PC-3 (cell line): ENCODE results near the gene CES4A. TPM values are rescaled to one million over a fixed set of nuclear protein-coding genes. Genes with fewer than 3 reads are reported as not detected.

Source experiments
- ATAC-seq: fragments of 200-7000 bp; cut with Tn5 transposase; 2 replicates; pipeline ENCODE4 v1.9.1; 2020; ENCODE audit warnings: mild to moderate bottlenecking, moderate library complexity
- BruUV-seq: library from RNA; stranded (reverse); fragments of 400-500 nt; replicated peaks from 2 replicates; lab custom pipeline; 2021; lab: Mats Ljungman, UMichigan
- CTCF ChIA-PET: fragments of 300-600 bp; sonication (Branson Sonifier 250); formaldehyde crosslinking; loops from one replicate; lab custom pipeline; 2022; ENCODE audit warnings: antibody characterized with exemption; lab: Charles Lee
- POLR2A ChIA-PET: fragments of 300-600 bp; sonication (Branson Sonifier 250); formaldehyde crosslinking; loops from one replicate; lab custom pipeline; 2022; ENCODE audit warnings: antibody characterized with exemption; ENCODE audit not compliant: unreplicated experiment; lab: Charles Lee
- DNase-seq: peaks from one replicate; pipeline ENCODE4 v3.0.0-alpha.2; 2015
- H2AFZ ChIP-seq: fragments of 300-600 bp; sonication (generic); 2 replicates; pipeline ENCODE4 v1.6.0; 2016; ENCODE audit warnings: antibody characterized with exemption, low read length
- H3F3A ChIP-seq: fragments of 300-600 bp; sonication (generic); one replicate; pipeline ENCODE4 v1.6.0; 2017; ENCODE audit warnings: antibody characterized with exemption, low read length, control low read depth, mild to moderate bottlenecking; ENCODE audit not compliant: unreplicated experiment
- H3K27ac ChIP-seq: fragments of 300-600 bp; sonication (generic); 2 replicates; pipeline ENCODE4 v1.5.1; 2016; ENCODE audit warnings: mild to moderate bottlenecking, low read length
- H3K27me3 ChIP-seq: fragments of 300-600 bp; sonication (generic); 2 replicates; pipeline ENCODE4 v1.6.1; 2016; ENCODE audit warnings: low read length, mixed read lengths
- H3K36me3 ChIP-seq: fragments of 300-600 bp; sonication (generic); 2 replicates; pipeline ENCODE4 v1.6.1; 2016; ENCODE audit warnings: low read depth, mixed run types, low read length, mixed read lengths
- H3K4me1 ChIP-seq: fragments of 300-600 bp; sonication (generic); 2 replicates; pipeline ENCODE4 v1.5.1; 2016; ENCODE audit warnings: low read length; ENCODE audit not compliant: insufficient read depth
- H3K4me2 ChIP-seq: fragments of 300-600 bp; sonication (generic); 2 replicates; pipeline ENCODE4 v1.6.0; 2016; ENCODE audit warnings: low read length
- H3K4me3 ChIP-seq: fragments of 300-600 bp; sonication (generic); 2 replicates; pipeline ENCODE4 v1.5.1; 2016; ENCODE audit warnings: mild to moderate bottlenecking, low read length, mixed read lengths
- H3K79me2 ChIP-seq: fragments of 300-600 bp; sonication (generic); 2 replicates; pipeline ENCODE4 v1.6.1; 2017; ENCODE audit warnings: low read length, mixed read lengths
- H3K9ac ChIP-seq: fragments of 300-600 bp; sonication (generic); 2 replicates; pipeline ENCODE4 v1.6.0; 2016; ENCODE audit warnings: mild to moderate bottlenecking, low read length
- H3K9me2 ChIP-seq: fragments of 300-600 bp; sonication (generic); replicated peaks from 2 replicates; pipeline ENCODE4 v1.6.1; 2016; ENCODE audit warnings: mixed run types, low read length, mixed read lengths
- H3K9me3 ChIP-seq: fragments of 300-600 bp; sonication (generic); 2 replicates; pipeline ENCODE4 v1.6.1; 2016; ENCODE audit warnings: low read length, mixed read lengths
- H4K20me1 ChIP-seq: fragments of 300-600 bp; sonication (generic); 2 replicates; pipeline ENCODE4 v1.6.1; 2016; ENCODE audit warnings: low read length, mixed read lengths
- EZH2 ChIP-seq: fragments of 300-600 bp; sonication (generic); IDR thresholded peaks from one replicate; pipeline ENCODE4 v1.6.1; 2017; ENCODE audit warnings: antibody characterized with exemption, mild to moderate bottlenecking, low read length; ENCODE audit not compliant: unreplicated experiment
- EZH2phosphoT487 ChIP-seq: fragments of 300-600 bp; sonication (generic); IDR thresholded peaks from 2 replicates; pipeline ENCODE4 v1.6.1; 2018; ENCODE audit warnings: mild to moderate bottlenecking, antibody characterized with exemption, low read length, borderline replicate concordance
- intact Hi-C: fragments of 100-400 bp; cut with micrococcal nuclease; formaldehyde crosslinking; loops from 2 replicates; pipeline ENCODE4 v1.9.0; 2023
- total RNA-seq: library from RNA; depleted of rRNA; stranded (reverse); fragments of >200 nt; gene quantifications from 2 replicates; pipeline ENCODE4 v1.2.3, GENCODE V29; 2014
- TF ChIP-seq, protein P1 (sequence below): fragments of 300-600 bp; sonication (generic); conservative IDR thresholded peaks from 2 replicates; pipeline ENCODE4 v1.5.1; 2017; ENCODE audit warnings: antibody characterized with exemption, low read depth, mild to moderate bottlenecking, low read length

The CES4A gene
- total RNA-seq, 1 experiment from 2014 or later = 2.6 TPM

GRCh38 chr16:66979011-66979717 lies 9.2 kb upstream of the CES4A start:
- no peak for TF ChIP-seq EZH2
- TF ChIP-seq EZH2phosphoT487 = no peak
- TF ChIP-seq, protein P1, sequence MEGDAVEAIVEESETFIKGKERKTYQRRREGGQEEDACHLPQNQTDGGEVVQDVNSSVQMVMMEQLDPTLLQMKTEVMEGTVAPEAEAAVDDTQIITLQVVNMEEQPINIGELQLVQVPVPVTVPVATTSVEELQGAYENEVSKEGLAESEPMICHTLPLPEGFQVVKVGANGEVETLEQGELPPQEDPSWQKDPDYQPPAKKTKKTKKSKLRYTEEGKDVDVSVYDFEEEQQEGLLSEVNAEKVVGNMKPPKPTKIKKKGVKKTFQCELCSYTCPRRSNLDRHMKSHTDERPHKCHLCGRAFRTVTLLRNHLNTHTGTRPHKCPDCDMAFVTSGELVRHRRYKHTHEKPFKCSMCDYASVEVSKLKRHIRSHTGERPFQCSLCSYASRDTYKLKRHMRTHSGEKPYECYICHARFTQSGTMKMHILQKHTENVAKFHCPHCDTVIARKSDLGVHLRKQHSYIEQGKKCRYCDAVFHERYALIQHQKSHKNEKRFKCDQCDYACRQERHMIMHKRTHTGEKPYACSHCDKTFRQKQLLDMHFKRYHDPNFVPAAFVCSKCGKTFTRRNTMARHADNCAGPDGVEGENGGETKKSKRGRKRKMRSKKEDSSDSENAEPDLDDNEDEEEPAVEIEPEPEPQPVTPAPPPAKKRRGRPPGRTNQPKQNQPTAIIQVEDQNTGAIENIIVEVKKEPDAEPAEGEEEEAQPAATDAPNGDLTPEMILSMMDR = no peak
- POLR2A ChIA-PET = no interaction called here
- no peak overlapping the region for H3K4me2 ChIP-seq
- no peak overlapping the region for H3K27ac ChIP-seq
- ATAC-seq (no peak), DNase-seq (no peak)
- H3K9me2 ChIP-seq = no peaks in the 10 kb centered on the region
- H3K36me3 ChIP-seq = no peaks in the 10 kb centered on the region
- no TSS peak for BruUV-seq
- no peaks in the 10 kb centered on the region for H4K20me1 ChIP-seq
- H3K9me3 ChIP-seq = no peaks in the 10 kb centered on the region
- H3F3A ChIP-seq = no peaks in the 10 kb centered on the region
- CTCF ChIA-PET = no interaction called here
- H2AFZ ChIP-seq = no peak overlapping the region
- intact Hi-C loops = no loop called here
- no peak overlapping the region for H3K4me3 ChIP-seq
- H3K4me1 ChIP-seq = no peaks in the 10 kb centered on the region
- H3K79me2 ChIP-seq = no peaks in the 10 kb centered on the region
- no peaks in the 10 kb centered on the region for H3K27me3 ChIP-seq
- H3K9ac ChIP-seq = no peak overlapping the region

GRCh38 chr16:66983033-66983432 lies 5.4 kb upstream of the CES4A start:
- H3K4me1 ChIP-seq = no peaks in the 10 kb centered on the region
- no peak for DNase-seq
- H3F3A ChIP-seq = no peaks in the 10 kb centered on the region
- ChIA-PET CTCF (no interaction called here), POLR2A (interaction anchor here (0.7 kb wide), 1 partner anchor 24 kb away, joined by 3 read pairs; no protein-coding TSS in a partner anchor)
- no peak overlapping the region for H3K4me3 ChIP-seq
- H3K9me2 ChIP-seq = no peaks in the 10 kb centered on the region
- H3K9ac ChIP-seq = no peak overlapping the region
- H4K20me1 ChIP-seq = no peaks in the 10 kb centered on the region
- no peak overlapping the region for H3K4me2 ChIP-seq
- H3K36me3 ChIP-seq = no peaks in the 10 kb centered on the region
- no peaks in the 10 kb centered on the region for H3K9me3 ChIP-seq
- no TSS peak for BruUV-seq
- no peaks in the 10 kb centered on the region for H3K79me2 ChIP-seq
- H2AFZ ChIP-seq = no peak overlapping the region
- no peak overlapping the region for H3K27ac ChIP-seq
- H3K27me3 ChIP-seq = no peaks in the 10 kb centered on the region
- intact Hi-C loops = no loop called here
- ATAC-seq = no peak
- TF ChIP-seq EZH2phosphoT487 (no peak), EZH2 (no peak)
- TF ChIP-seq, protein P1 = no peak

DNA sequence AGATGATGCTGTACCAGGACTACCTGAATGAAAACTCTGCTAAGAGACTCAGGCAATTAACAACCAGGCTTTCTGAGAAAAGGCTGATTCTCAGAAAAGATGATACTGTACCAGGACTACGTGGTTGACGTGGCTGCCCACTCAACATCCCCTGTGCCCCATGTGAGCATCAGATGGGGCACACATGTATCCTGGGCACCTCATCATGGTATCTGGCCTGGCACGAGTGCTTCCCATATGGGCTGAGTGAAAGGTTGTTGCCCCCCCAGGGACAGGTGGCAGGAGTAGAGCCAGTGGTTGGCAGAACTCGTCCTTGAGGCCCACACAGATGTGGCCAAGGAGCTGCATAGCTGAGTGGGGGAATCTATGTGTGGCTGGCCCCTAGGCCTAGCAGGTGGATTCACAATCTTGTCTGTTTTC lies 3.5 kb upstream of the CES4A start:
- Histone ChIP-seq H3F3A (no peaks in the 10 kb centered on the region), H3K4me3 (no peak overlapping the region), H3K9ac (no peak overlapping the region), H3K79me2 (no peaks in the 10 kb centered on the region), H3K4me1 (no peaks in the 10 kb centered on the region), H3K9me3 (no peaks in the 10 kb centered on the region), H3K27ac (no peak overlapping the region), H4K20me1 (no peaks in the 10 kb centered on the region), H3K36me3 (no peaks in the 10 kb centered on the region), H3K9me2 (no peaks in the 10 kb centered on the region), H2AFZ (no peak overlapping the region), H3K4me2 (no peak overlapping the region), H3K27me3 (no peaks in the 10 kb centered on the region)
- TF ChIP-seq EZH2 (no peak), EZH2phosphoT487 (no peak)
- TF ChIP-seq, protein P1 = no peak
- POLR2A ChIA-PET = no interaction called here
- intact Hi-C loops = no loop called here
- CTCF ChIA-PET = no interaction called here
- no TSS peak for BruUV-seq
- DNase-seq = no peak
- no peak for ATAC-seq
